Bronchial epithelial cell (primary cell): ENCODE measurements around the gene CFAP300. TPM values are rescaled to one million over a fixed set of nuclear protein-coding genes. Genes with fewer than 3 reads are reported as not detected.

Experiments used
- DNase-seq: peaks from one replicate; pipeline ENCODE4 v3.0.0-alpha.2; 2010; ENCODE audit warnings: low read depth
- FAIRE-seq: peaks from 2 replicates; lab custom pipeline; 2011; peaks lifted over from hg19 to GRCh38; lab: Jason Lieb, UNC
- H3K27me3 ChIP-seq: 2 replicates; pipeline ENCODE4 v1.5.1; 2011; ENCODE audit warnings: low read length; ENCODE audit not compliant: control insufficient read depth, insufficient read depth
- H3K36me3 ChIP-seq: 2 replicates; pipeline ENCODE4 v1.5.1; 2011; ENCODE audit warnings: low read length; ENCODE audit not compliant: control insufficient read depth, insufficient read depth
- H3K4me3 ChIP-seq: 2 replicates; pipeline ENCODE4 v1.5.1; 2011; ENCODE audit warnings: mild to moderate bottlenecking, low read depth, low read length, control low read depth
- CTCF ChIP-seq: IDR thresholded peaks from 2 replicates; pipeline ENCODE4 v1.5.1; 2011; ENCODE audit warnings: mild to moderate bottlenecking, moderate library complexity, low read length, control low read depth, inconsistent platforms; ENCODE audit not compliant: insufficient read depth, severe bottlenecking
- total RNA-seq: library from RNA; depleted of rRNA; stranded (reverse); fragments of >200 nt; gene quantifications from 2 replicates; pipeline ENCODE4 v1.2.1, GENCODE V29; 2014

Gene CFAP300
- total RNA-seq, 1 donor from 2014 or later, result 4.7 TPM

- no peak for FAIRE-seq
- Histone ChIP-seq H3K27me3 (no peaks in the 10 kb centered on the region), H3K36me3 (no peaks in the 10 kb centered on the region), H3K4me3 (no peak overlapping the region)
- peak; percentile 95 for DNase-seq
- peak; percentile 25 for TF ChIP-seq CTCF
Measured at GRCh38 chr11:102007567-102008437, 39.4 kb upstream of the CFAP300 start.

- no peaks in the 10 kb centered on the region for H3K27me3 ChIP-seq
- H3K36me3 ChIP-seq, result no peaks in the 10 kb centered on the region
- FAIRE-seq (no peak), DNase-seq (peak; percentile 91)
- TF ChIP-seq CTCF, result no peak
- no peak overlapping the region for H3K4me3 ChIP-seq
Measured at GRCh38 chr11:102010776-102011494, 36.3 kb upstream of the CFAP300 start.

DNA sequence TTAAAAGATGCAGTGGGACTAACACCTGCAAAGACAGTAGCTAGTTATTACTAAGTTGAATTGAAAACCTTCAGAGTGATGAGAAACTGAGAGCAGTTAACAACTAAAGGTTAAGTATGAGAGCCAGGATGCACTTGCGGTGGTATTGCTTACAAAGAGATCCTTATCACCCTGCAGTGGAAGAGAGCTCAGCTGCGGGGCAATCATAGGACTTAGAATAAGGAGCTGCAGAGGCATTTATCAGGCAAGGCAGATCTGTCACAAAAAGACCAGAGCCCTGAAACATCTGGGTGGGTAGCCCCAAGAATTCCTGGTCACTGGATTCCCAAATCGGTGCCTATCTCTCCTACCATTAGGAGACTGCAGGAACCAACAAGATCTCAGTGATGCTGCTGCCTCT is 34.3 kb upstream of the CFAP300 start:
- Histone ChIP-seq H3K4me3 (no peak overlapping the region), H3K36me3 (no peaks in the 10 kb centered on the region), H3K27me3 (no peaks in the 10 kb centered on the region)
- DNase-seq (no peak), FAIRE-seq (peak; percentile 83)
- no peak for TF ChIP-seq CTCF

DNA sequence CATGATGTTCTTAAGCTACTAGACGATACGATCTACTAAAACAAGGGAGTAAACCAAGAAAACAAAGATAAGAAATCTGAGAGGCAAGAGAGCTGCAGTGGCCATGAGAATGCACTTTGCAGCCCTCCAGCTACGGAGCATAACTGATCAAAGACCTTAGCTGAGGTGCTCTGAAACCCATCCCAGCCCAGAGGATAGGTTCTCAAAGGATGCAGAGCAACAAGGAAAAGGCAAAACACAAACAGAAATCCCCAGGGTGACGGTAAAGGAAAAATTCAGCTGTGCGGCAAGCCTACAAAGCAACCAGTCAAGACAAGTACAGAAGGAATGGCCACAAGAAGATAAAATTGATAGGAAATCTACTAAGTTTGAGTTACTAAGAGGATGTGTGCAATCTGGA is 32.5 kb upstream of the CFAP300 start:
- Histone ChIP-seq H3K27me3 (no peaks in the 10 kb centered on the region), H3K4me3 (no peak overlapping the region), H3K36me3 (no peaks in the 10 kb centered on the region)
- TF ChIP-seq CTCF, result no peak
- no peak for DNase-seq
- FAIRE-seq, result peak; percentile 23

- H3K27me3 ChIP-seq, result no peaks in the 10 kb centered on the region
- no peak for FAIRE-seq
- DNase-seq, result no peak
- TF ChIP-seq CTCF, result no peak
- H3K4me3 ChIP-seq, result no peak overlapping the region
- H3K36me3 ChIP-seq, result no peaks in the 10 kb centered on the region
Measured at GRCh38 chr11:102017026-102017425, 30.2 kb upstream of the CFAP300 start.
